Activated naive CD4-positive, alpha-beta T cell treated with anti-CD3 and anti-CD28 coated beads, Interleukin-2, amount 10 ng/mL, durations not matched to agents 7 days and 5 days (primary cell): ENCODE results near the gene MAML3.
"Not testable (repeated sequence)": the region's sequence is repeated elsewhere in the genome, so short reads cannot be mapped to it uniquely, and the experiment has no call there.

Experiments used
- CTCF ChIA-PET: fragments of 350-600 bp; sonication (Branson Sonifier 250); formaldehyde crosslinking; loops from one replicate; lab custom pipeline; 2021; ENCODE audit warnings: antibody characterized with exemption; lab: Charles Lee
- DNase-seq: peaks from one replicate; pipeline ENCODE4 v3.0.0-alpha.2; 2020
- H3K27ac Mint-ChIP-seq: one replicate; pipeline ENCODE4 v1.8.0; 2021; ENCODE audit warnings: mild to moderate bottlenecking, moderate library complexity, mixed read lengths
- H3K27me3 Mint-ChIP-seq: one replicate; pipeline ENCODE4 v1.8.0; 2021; ENCODE audit warnings: mild to moderate bottlenecking, mixed read lengths
- H3K36me3 Mint-ChIP-seq: one replicate; pipeline ENCODE4 v1.8.0; 2021; ENCODE audit warnings: mixed read lengths
- H3K4me1 Mint-ChIP-seq: one replicate; pipeline ENCODE4 v1.8.0; 2021; ENCODE audit warnings: mixed read lengths
- H3K4me3 Mint-ChIP-seq: one replicate; pipeline ENCODE4 v1.8.0; 2021; ENCODE audit warnings: mild to moderate bottlenecking, moderate library complexity, mixed read lengths
- H3K9me3 Mint-ChIP-seq: one replicate; pipeline ENCODE4 v1.8.0; 2021; ENCODE audit warnings: mixed read lengths

The MAML3 gene

GRCh38 chr4:139698167-139698925, 455.6 kb downstream of the MAML3 start:
- H3K36me3 Mint-ChIP-seq, H3K27ac Mint-ChIP-seq, H3K27me3 Mint-ChIP-seq, H3K9me3 Mint-ChIP-seq, H3K4me1 Mint-ChIP-seq, DNase-seq, H3K4me3 Mint-ChIP-seq: not testable (repeated sequence)
- CTCF ChIA-PET: interaction anchor here (1.6 kb wide), 1 partner anchor 41 kb away, joined by 8 read pairs; no protein-coding TSS in a partner anchor

- CTCF ChIA-PET: no interaction called here
- no peak for DNase-seq
- H3K4me3 Mint-ChIP-seq: no peak overlapping the region
- no peaks in the 10 kb centered on the region for H3K4me1 Mint-ChIP-seq
- peaks cover 2% of the 10 kb centered on the region for H3K36me3 Mint-ChIP-seq
- peaks cover 1% of the 10 kb centered on the region for H3K9me3 Mint-ChIP-seq
- no peaks in the 10 kb centered on the region for H3K27me3 Mint-ChIP-seq
- H3K27ac Mint-ChIP-seq: no peak overlapping the region
Measured at GRCh38 chr4:139696491-139696890, 457.5 kb downstream of the MAML3 start.

DNA sequence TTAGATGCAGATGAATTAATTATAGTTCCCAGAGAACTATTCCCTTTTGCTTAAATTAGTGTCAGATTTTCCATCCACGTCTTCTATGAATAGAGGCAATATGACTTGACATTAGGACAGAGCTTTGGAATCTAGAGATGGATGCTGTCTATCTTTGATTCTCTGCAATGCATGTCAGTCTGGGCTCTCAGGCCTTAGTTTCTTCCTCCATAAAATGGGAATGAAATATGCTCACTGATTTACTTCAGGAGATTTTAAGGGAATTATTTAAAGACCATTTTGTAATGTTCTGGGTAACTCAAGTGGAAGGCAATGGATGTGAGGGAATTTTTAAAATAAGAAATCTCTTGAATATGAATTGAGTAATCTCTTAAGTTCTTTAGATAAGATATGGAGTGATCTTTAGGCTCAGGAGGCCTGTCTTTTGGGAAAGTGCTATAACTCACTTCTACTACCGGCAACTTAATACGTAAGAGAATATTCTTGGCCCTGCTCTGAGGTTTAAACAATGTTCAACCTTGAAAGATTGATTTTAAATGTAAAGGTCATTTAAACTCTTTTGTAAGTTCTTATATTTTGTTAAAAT, 459.4 kb downstream of the MAML3 start:
- CTCF ChIA-PET: no interaction called here
- no peaks in the 10 kb centered on the region for H3K27me3 Mint-ChIP-seq
- no peak overlapping the region for H3K4me3 Mint-ChIP-seq
- no peak overlapping the region for H3K27ac Mint-ChIP-seq
- H3K36me3 Mint-ChIP-seq: peaks cover 2% of the 10 kb centered on the region
- peaks cover 1% of the 10 kb centered on the region for H3K9me3 Mint-ChIP-seq
- no peak for DNase-seq
- H3K4me1 Mint-ChIP-seq: no peaks in the 10 kb centered on the region

- Mint-ChIP-seq H3K9me3 (no peaks in the 10 kb centered on the region), H3K4me1 (no peaks in the 10 kb centered on the region), H3K36me3 (no peaks in the 10 kb centered on the region), H3K27me3 (no peaks in the 10 kb centered on the region), H3K27ac (no peak overlapping the region), H3K4me3 (no peak overlapping the region)
- CTCF ChIA-PET: interaction anchor here (0.7 kb wide), 1 partner anchor 13 kb away, joined by 3 read pairs; no protein-coding TSS in a partner anchor
- no peak for DNase-seq
Measured at GRCh38 chr4:139692309-139693012, 461.5 kb downstream of the MAML3 start.

DNA sequence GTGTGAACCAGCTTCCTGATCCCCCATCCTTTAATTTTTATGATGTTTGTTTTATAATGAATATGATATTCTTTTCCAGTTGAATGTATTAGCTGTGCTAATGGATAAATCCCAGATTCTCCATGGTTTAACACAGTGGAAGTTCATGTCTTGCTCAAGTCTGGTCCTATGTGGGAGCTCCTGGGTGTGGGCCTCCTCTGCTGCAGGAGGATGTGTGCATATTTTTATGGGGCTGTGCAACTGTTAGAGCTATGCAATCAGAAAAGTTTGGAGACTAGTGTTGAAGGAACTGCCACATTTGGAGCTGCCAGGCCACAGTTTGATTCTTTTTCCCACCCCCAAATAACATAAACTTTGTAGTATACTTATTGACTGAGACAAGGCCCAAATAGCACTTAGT, 463.6 kb downstream of the MAML3 start:
- Mint-ChIP-seq H3K9me3 (no peaks in the 10 kb centered on the region), H3K27me3 (no peaks in the 10 kb centered on the region), H3K27ac (no peak overlapping the region), H3K4me1 (peaks cover 8% of the 10 kb centered on the region), H3K4me3 (no peak overlapping the region), H3K36me3 (peaks cover 4% of the 10 kb centered on the region)
- DNase-seq: no peak
- CTCF ChIA-PET: no interaction called here

DNA sequence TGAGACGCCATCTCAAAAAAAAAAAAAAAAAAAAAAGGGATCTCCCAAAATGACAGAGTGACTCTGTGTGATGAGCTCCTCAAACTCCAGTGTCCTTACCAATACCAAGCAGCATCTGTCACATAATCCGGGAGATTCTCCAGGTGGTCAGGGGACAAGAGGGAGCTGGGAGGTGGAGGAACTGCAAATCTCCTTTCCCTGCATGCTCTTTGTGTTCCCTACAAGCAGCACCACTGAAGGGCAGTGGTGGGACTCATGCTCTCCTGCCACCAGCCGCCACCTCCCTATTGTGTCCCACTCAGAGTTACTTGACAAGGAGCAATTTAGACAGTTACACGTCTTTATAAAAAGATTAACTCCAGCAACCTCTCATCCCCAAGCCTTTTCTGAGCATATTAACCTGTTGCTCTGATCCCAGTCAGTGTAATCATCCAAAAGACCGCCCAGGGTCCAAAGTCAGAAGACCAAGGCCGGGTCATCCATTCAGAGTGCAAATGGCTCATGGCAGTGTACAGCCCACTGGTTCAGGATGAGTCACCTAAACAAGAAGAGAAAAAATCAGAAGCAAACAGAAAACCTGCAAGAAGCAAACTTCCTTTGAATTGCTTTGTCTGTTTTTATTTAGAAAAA, 464.8 kb downstream of the MAML3 start:
- Mint-ChIP-seq H3K4me1 (peaks cover 17% of the 10 kb centered on the region), H3K36me3 (peaks cover 10% of the 10 kb centered on the region), H3K4me3 (no peak overlapping the region), H3K27ac (no peak overlapping the region), H3K27me3 (no peaks in the 10 kb centered on the region), H3K9me3 (peaks cover 6% of the 10 kb centered on the region)
- no peak for DNase-seq
- CTCF ChIA-PET: no interaction called here

GRCh38 chr4:139686988-139687387, 467.0 kb downstream of the MAML3 start:
- H3K27me3 Mint-ChIP-seq: no peaks in the 10 kb centered on the region
- peaks cover 36% of the 10 kb centered on the region for H3K4me1 Mint-ChIP-seq
- peaks cover 12% of the 10 kb centered on the region for H3K9me3 Mint-ChIP-seq
- no peak overlapping the region for H3K27ac Mint-ChIP-seq
- H3K4me3 Mint-ChIP-seq: no peak overlapping the region
- peaks cover 23% of the 10 kb centered on the region for H3K36me3 Mint-ChIP-seq
- DNase-seq: no peak
- CTCF ChIA-PET: no interaction called here

GRCh38 chr4:139686130-139686529, 467.9 kb downstream of the MAML3 start:
- Mint-ChIP-seq H3K27ac (peak overlapping the region; percentile 69), H3K36me3 (peaks cover 23% of the 10 kb centered on the region), H3K27me3 (no peaks in the 10 kb centered on the region), H3K4me3 (no peak overlapping the region), H3K9me3 (peaks cover 12% of the 10 kb centered on the region), H3K4me1 (peaks cover 37% of the 10 kb centered on the region)
- no peak for DNase-seq
- CTCF ChIA-PET: interaction anchor here (0.7 kb wide), 1 partner anchor 34 kb away, joined by 3 read pairs; no protein-coding TSS in a partner anchor

- Mint-ChIP-seq H3K9me3 (peaks cover 12% of the 10 kb centered on the region), H3K4me1 (peaks cover 37% of the 10 kb centered on the region), H3K27ac (peak overlapping the region; percentile 75), H3K36me3 (peaks cover 23% of the 10 kb centered on the region), H3K4me3 (no peak overlapping the region), H3K27me3 (no peaks in the 10 kb centered on the region)
- CTCF ChIA-PET: interaction anchor here (0.7 to 2.4 kb wide), 2 partner anchors 28 to 33 kb away, joined by 3 to 9 read pairs; no protein-coding TSS in a partner anchor
- DNase-seq: peak; percentile 30
Measured at GRCh38 chr4:139685180-139685579, 468.8 kb downstream of the MAML3 start.

DNA sequence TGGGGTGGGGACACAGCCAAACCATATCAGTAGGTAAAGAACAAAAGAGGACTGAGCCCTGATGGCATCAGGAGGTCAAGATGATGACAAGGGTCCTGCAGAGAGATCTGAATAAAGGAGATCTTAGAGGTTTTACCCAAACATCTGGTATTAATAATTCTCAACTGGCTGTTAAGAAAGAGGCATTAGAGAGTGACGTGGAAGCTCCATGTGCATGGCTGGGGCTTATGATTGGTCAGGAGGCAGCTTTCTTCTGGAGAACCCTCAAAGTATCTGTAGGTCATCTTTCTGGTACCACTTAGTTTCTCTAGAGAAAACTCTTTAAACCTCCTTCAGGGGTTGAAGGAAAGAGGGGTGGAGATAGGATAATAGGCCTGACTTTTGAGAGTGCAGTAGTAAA, 469.6 kb downstream of the MAML3 start:
- CTCF ChIA-PET: interaction anchor here (2.4 kb wide), 1 partner anchor 27 kb away, joined by 9 read pairs; no protein-coding TSS in a partner anchor
- peaks cover 37% of the 10 kb centered on the region for H3K4me1 Mint-ChIP-seq
- no peaks in the 10 kb centered on the region for H3K27me3 Mint-ChIP-seq
- H3K36me3 Mint-ChIP-seq: peaks cover 23% of the 10 kb centered on the region
- peaks cover 12% of the 10 kb centered on the region for H3K9me3 Mint-ChIP-seq
- H3K27ac Mint-ChIP-seq: no peak overlapping the region
- H3K4me3 Mint-ChIP-seq: no peak overlapping the region
- DNase-seq: no peak

- peaks cover 32% of the 10 kb centered on the region for H3K36me3 Mint-ChIP-seq
- peaks cover 12% of the 10 kb centered on the region for H3K9me3 Mint-ChIP-seq
- no peak overlapping the region for H3K4me3 Mint-ChIP-seq
- H3K27me3 Mint-ChIP-seq: no peaks in the 10 kb centered on the region
- no peak for DNase-seq
- peaks cover 37% of the 10 kb centered on the region for H3K4me1 Mint-ChIP-seq
- CTCF ChIA-PET: interaction anchor here (0.6 to 1.3 kb wide), 3 partner anchors 26 to 369 kb away, joined by 3 to 4 read pairs (median 3); no protein-coding TSS in a partner anchor
- peak overlapping the region; percentile 53 for H3K27ac Mint-ChIP-seq
Measured at GRCh38 chr4:139682741-139683151, 471.2 kb downstream of the MAML3 start.

- Mint-ChIP-seq H3K27ac (peak overlapping the region; percentile 53), H3K9me3 (peaks cover 12% of the 10 kb centered on the region), H3K27me3 (no peaks in the 10 kb centered on the region), H3K36me3 (peaks cover 32% of the 10 kb centered on the region), H3K4me3 (no peak overlapping the region), H3K4me1 (peaks cover 37% of the 10 kb centered on the region)
- CTCF ChIA-PET: interaction anchor here (1.3 kb wide), 1 partner anchor 25 kb away, joined by 3 read pairs; no protein-coding TSS in a partner anchor
- DNase-seq: no peak
Measured at GRCh38 chr4:139682309-139682708, 471.7 kb downstream of the MAML3 start.

DNA sequence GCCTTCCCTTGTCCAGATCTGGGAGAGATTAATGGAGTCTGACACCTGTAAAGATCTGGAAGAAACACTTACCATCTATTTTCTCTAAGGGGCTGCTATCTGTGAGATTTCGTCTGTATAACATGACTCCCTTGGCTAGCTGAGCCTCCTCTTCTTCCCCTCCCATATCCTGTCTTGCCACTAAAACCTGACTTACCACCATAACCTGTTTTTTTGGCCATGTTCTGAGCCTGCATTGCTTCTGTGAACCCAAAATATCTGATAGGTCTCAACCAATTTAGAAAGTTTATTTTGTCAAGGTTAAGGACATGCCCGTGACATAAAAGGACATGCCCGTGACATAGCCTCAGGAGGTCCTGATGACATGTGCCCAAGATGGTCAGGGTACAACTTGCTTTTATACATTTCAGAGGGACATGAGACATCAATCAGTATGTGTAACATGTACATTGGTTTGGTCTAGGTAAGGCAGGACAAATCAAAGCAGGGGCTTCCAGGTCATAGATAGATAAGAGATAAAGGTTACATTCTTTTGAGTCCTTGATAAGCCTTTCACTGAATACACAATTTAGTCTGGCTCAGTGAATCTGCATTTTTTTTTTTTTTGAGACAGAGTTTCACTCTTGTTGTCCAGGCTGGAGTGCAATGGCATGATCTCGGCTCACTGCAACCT, 476.9 kb downstream of the MAML3 start:
- Mint-ChIP-seq H3K36me3 (peaks cover 10% of the 10 kb centered on the region), H3K4me1 (peaks cover 6% of the 10 kb centered on the region), H3K4me3 (no peak overlapping the region), H3K9me3 (no peaks in the 10 kb centered on the region), H3K27ac (no peak overlapping the region), H3K27me3 (no peaks in the 10 kb centered on the region)
- CTCF ChIA-PET: no interaction called here
- no peak for DNase-seq
